ENCODE results near the gene VSTM5.

DNA sequence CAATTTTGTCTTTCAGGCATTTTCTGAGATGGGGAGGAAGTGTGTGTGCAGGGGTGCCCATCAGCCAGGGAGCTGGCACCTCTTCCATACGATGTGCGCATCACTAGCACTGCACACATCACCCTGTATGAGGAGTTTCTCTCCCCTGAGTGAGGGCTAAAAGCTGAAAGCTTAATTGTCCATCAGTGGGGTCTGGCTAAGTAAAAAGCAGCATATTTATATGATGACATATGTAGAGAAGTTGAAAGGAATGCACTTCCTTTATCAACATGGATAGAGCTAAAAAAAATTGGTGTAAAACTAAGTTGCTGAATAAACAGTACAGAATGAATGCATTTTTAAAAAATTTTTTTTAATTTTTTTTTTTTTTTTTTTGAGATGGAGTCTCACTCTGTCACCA is 4.0 kb downstream of the VSTM5 start:
- TF ChIP-seq, protein P1, sequence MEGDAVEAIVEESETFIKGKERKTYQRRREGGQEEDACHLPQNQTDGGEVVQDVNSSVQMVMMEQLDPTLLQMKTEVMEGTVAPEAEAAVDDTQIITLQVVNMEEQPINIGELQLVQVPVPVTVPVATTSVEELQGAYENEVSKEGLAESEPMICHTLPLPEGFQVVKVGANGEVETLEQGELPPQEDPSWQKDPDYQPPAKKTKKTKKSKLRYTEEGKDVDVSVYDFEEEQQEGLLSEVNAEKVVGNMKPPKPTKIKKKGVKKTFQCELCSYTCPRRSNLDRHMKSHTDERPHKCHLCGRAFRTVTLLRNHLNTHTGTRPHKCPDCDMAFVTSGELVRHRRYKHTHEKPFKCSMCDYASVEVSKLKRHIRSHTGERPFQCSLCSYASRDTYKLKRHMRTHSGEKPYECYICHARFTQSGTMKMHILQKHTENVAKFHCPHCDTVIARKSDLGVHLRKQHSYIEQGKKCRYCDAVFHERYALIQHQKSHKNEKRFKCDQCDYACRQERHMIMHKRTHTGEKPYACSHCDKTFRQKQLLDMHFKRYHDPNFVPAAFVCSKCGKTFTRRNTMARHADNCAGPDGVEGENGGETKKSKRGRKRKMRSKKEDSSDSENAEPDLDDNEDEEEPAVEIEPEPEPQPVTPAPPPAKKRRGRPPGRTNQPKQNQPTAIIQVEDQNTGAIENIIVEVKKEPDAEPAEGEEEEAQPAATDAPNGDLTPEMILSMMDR (IDR thresholded peaks at IDR 0.05), result no peak
- no peak for TF ChIP-seq SIN3A (IDR thresholded peaks at IDR 0.05; ENCODE audit: borderline replicate concordance, low read depth, low read length)
- TF ChIP-seq ELF1 (IDR thresholded peaks at IDR 0.05), result no peak
- TF ChIP-seq NFIC (IDR thresholded peaks at IDR 0.05; ENCODE audit: borderline replicate concordance), result no peak
- TF ChIP-seq, protein P2, sequence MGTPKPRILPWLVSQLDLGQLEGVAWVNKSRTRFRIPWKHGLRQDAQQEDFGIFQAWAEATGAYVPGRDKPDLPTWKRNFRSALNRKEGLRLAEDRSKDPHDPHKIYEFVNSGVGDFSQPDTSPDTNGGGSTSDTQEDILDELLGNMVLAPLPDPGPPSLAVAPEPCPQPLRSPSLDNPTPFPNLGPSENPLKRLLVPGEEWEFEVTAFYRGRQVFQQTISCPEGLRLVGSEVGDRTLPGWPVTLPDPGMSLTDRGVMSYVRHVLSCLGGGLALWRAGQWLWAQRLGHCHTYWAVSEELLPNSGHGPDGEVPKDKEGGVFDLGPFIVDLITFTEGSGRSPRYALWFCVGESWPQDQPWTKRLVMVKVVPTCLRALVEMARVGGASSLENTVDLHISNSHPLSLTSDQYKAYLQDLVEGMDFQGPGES (IDR thresholded peaks at IDR 0.05; ENCODE audit: low read depth, low read length), result no peak
- no peak for TF ChIP-seq EP300 (IDR thresholded peaks at IDR 0.05; ENCODE audit: borderline replicate concordance in 1 of 2, low read depth in 1 of 2, low read length in 1 of 2)

All from SK-N-SH (cell line).